ENCODE results near the gene ZNF79. TPM values are rescaled to one million over a fixed set of nuclear protein-coding genes. Genes with fewer than 3 reads are reported as not detected.

The ZNF79 gene
- total RNA-seq, 1 donor from 2014 or later = 9.5 TPM

GRCh38 chr9:127398715-127399400 lies 25.3 kb upstream of the ZNF79 start:
- intact Hi-C loops (cut with DNase I) = no loop called here

GRCh38 chr9:127399736-127400269 lies 24.4 kb upstream of the ZNF79 start:
- no peak overlapping the region for H3K27ac ChIP-seq
- DNase-seq = no peak
- TF ChIP-seq CTCF (IDR thresholded peaks at IDR 0.05) = no peak
- H3K36me3 ChIP-seq = peaks cover 30% of the 10 kb centered on the region
- no peaks in the 10 kb centered on the region for H3K27me3 ChIP-seq (ENCODE audit: low read depth)
- no peak for ATAC-seq
- H3K4me1 ChIP-seq = peaks cover 22% of the 10 kb centered on the region
- H3K9me3 ChIP-seq = no peaks in the 10 kb centered on the region
- intact Hi-C loops (cut with DNase I) = no loop called here
- H3K4me3 ChIP-seq = no peak overlapping the region

More at GRCh38 chr9:127398715-127399400, 25.3 kb upstream of the ZNF79 start:
- DNase-seq = no peak
- H3K27me3 ChIP-seq (ENCODE audit: low read depth) = no peaks in the 10 kb centered on the region
- peaks cover 22% of the 10 kb centered on the region for H3K4me1 ChIP-seq
- no peak overlapping the region for H3K27ac ChIP-seq
- no peak for ATAC-seq
- H3K4me3 ChIP-seq = peak overlapping the region; percentile 79
- peaks cover 20% of the 10 kb centered on the region for H3K36me3 ChIP-seq
- no peak for TF ChIP-seq CTCF (IDR thresholded peaks at IDR 0.05)
- no peaks in the 10 kb centered on the region for H3K9me3 ChIP-seq

GRCh38 chr9:127402401-127403090 lies 21.6 kb upstream of the ZNF79 start:
- TF ChIP-seq CTCF (IDR thresholded peaks at IDR 0.05) = no peak
- H3K27me3 ChIP-seq (ENCODE audit: low read depth) = no peaks in the 10 kb centered on the region
- peaks cover 43% of the 10 kb centered on the region for H3K36me3 ChIP-seq
- peaks cover 15% of the 10 kb centered on the region for H3K4me1 ChIP-seq
- H3K9me3 ChIP-seq = no peaks in the 10 kb centered on the region
- intact Hi-C loops (cut with DNase I) = no loop called here
- ATAC-seq (no peak), DNase-seq (no peak)
- H3K4me3 ChIP-seq = no peak overlapping the region
- no peak overlapping the region for H3K27ac ChIP-seq

- no peak for TF ChIP-seq CTCF (IDR thresholded peaks at IDR 0.05)
- intact Hi-C loops (cut with DNase I) = no loop called here
- no peak overlapping the region for H3K27ac ChIP-seq
- no peak for ATAC-seq
- H3K9me3 ChIP-seq = no peaks in the 10 kb centered on the region
- peaks cover 4% of the 10 kb centered on the region for H3K4me1 ChIP-seq
- no peak for DNase-seq
- no peak overlapping the region for H3K4me3 ChIP-seq
- no peaks in the 10 kb centered on the region for H3K27me3 ChIP-seq (ENCODE audit: low read depth)
- peaks cover 43% of the 10 kb centered on the region for H3K36me3 ChIP-seq
These were observed 20.5 kb upstream of the ZNF79 start for GRCh38 chr9:127403507-127404192.

- intact Hi-C loops (cut with DNase I) = no loop called here
- no peaks in the 10 kb centered on the region for H3K4me1 ChIP-seq
- DNase-seq (no peak), ATAC-seq (no peak)
- no peaks in the 10 kb centered on the region for H3K9me3 ChIP-seq
- TF ChIP-seq CTCF (IDR thresholded peaks at IDR 0.05) = no peak
- H3K27ac ChIP-seq = no peak overlapping the region
- no peak overlapping the region for H3K4me3 ChIP-seq
- H3K36me3 ChIP-seq = peaks cover 43% of the 10 kb centered on the region
- H3K27me3 ChIP-seq (ENCODE audit: low read depth) = no peaks in the 10 kb centered on the region
These were observed 19.6 kb upstream of the ZNF79 start for GRCh38 chr9:127404631-127405030.

All from lower lobe of right lung (tissue), 2 donors.